Adrenal gland (tissue), 12 donors: ENCODE measurements around the gene PIK3CB. TPM values are rescaled to one million over a fixed set of nuclear protein-coding genes. Genes with fewer than 3 reads are reported as not detected.

Experiments
- DNase-seq, 7 donors: peaks; one replicate each; pipeline ENCODE4 v3.0.0-alpha.2; 2019 to 2020
- H3K27ac ChIP-seq, 5 donors: fragments of 200-600 bp; sonication (generic) in 4 of 5; 1 replicate in 3 of 5; 2 replicates in 2 of 5; pipeline versions ENCODE4 v1.5.1 to v1.8.0; 2016 to 2020; ENCODE audit warnings: mild to moderate bottlenecking in 1 of 5
- H3K27me3 ChIP-seq: fragments of 200-600 bp; 2 replicates; pipeline ENCODE4 v1.8.0; 2021
- H3K36me3 ChIP-seq, 2 donors: fragments of 200-600 bp; replicated peaks in 1 of 2; 1 replicate in 1 of 2; 2 replicates in 1 of 2; pipeline versions ENCODE4 v1.5.1 to v1.8.0; 2018 to 2022
- H3K4me1 ChIP-seq, 2 donors: fragments of 200-600 bp; replicated peaks in 1 of 2; 1 replicate in 1 of 2; 2 replicates in 1 of 2; pipeline versions ENCODE4 v1.5.1 to v1.8.0; 2018 to 2021
- H3K4me3 ChIP-seq, 4 donors: fragments of 200-600 bp; sonication (generic) in 3 of 4; one replicate each; pipeline ENCODE4 v1.5.1; 2016 to 2018
- H3K9me3 ChIP-seq, 3 donors: fragments of 200-600 bp; sonication (generic) in 1 of 3; replicated peaks in 1 of 3; 1 replicate in 2 of 3; 2 replicates in 1 of 3; pipeline versions ENCODE4 v1.5.1 to v1.8.0; 2016 to 2021
- CTCF ChIP-seq, 6 experiments: fragments of 450-650 bp in 4 of 6; fragments of 200-600 bp in 2 of 6; sonication (generic) in 1 of 6; IDR thresholded peaks; 1 replicate in 5 of 6; 2 replicates in 1 of 6; pipeline versions ENCODE4 v1.5.1 to v1.8.0; 2016 to 2021; ENCODE audit warnings: antibody characterized with exemption in 6 of 6, mild to moderate bottlenecking in 2 of 6, moderate library complexity in 1 of 6
- POLR2A ChIP-seq, 2 donors: fragments of 450-650 bp; IDR thresholded peaks; one replicate each; pipeline ENCODE4 v1.6.1; 2017; ENCODE audit warnings: antibody characterized with exemption in 2 of 2, mild to moderate bottlenecking in 2 of 2, moderate library complexity in 1 of 2
- WGBS, 4 donors: extraction: QIAGEN DNeasy Blood & Tissue Kit in 2 of 4; methylation state at CpG; one replicate each; pipeline versions ENCODE4 v1.1.5 to v1.1.7; 2013 to 2017; 5-methylcytosine and 5-hydroxymethylcytosine counted together
- intact Hi-C, 2 donors: fragments of 100-400 bp; cut with DNase I; formaldehyde crosslinking; loops; one replicate each; pipeline versions ENCODE4 v1.14.1 to v1.15.0; 2022 to 2023
- polyA plus RNA-seq, 3 donors: library from polyadenylated mRNA; stranded (reverse); fragments of 200-250 nt in 2 of 3; fragments of 350-450 nt in 1 of 3; fragmentation: Illumina TruSeq in 1 of 3; extraction: RNeasy Lipid Tissue Mini Kit (QIAGEN cat#74804) in 1 of 3; gene quantifications; one replicate each; pipeline ENCODE4 v1.2.3, GENCODE V29; 2013 to 2014
- total RNA-seq, 9 donors: library from RNA; depleted of rRNA in 4 of 9; stranded (reverse); fragments of >200 nt in 4 of 9; fragments of 120-200 nt in 1 of 9; fragmentation: NEBNext Ultra II Directional in 1 of 9; extraction: Animal tissue kit (Norgen Biotek cat#: 25700) in 1 of 9; gene quantifications; one replicate each; pipeline versions ENCODE4 v1.1.0 to v1.2.4, GENCODE V29; 2013 to 2023
- donor health status: healthy with polysubstance abuse.
- donor health status: Bipolar disorder and iron deficiency.
- donor health status: DM: yes; HTN: yes; CAD: no.
- donor health status: DM: no; HTN: no; CAD: no.
- donor health status: DM: no; HTN: no; CAD: no.
- donor health status: DM: yes; HTN: yes; CAD: no.

Gene PIK3CB
- total and polyA plus RNA-seq, 12 donors: 4.6 to 26.0 (median 15.5) TPM

GRCh38 chr3:138668107-138668506 lies 166.6 kb downstream of the PIK3CB start:
- no peaks in the 10 kb centered on the region for H3K36me3 ChIP-seq
- no peaks in the 10 kb centered on the region for H3K27me3 ChIP-seq
- WGBS, 4 donors: 65 to 92% (median 73%) methylated on average over 1 of the region's 1 CpG
- DNase-seq: no peak
- intact Hi-C loops: no loop called here
- no peaks in the 10 kb centered on the region for H3K4me1 ChIP-seq
- H3K9me3 ChIP-seq: no peaks in the 10 kb centered on the region
- no peak overlapping the region for H3K27ac ChIP-seq
- TF ChIP-seq POLR2A (IDR thresholded peaks at IDR 0.05): no peak
- TF ChIP-seq CTCF (IDR thresholded peaks at IDR 0.05): no peak
- H3K4me3 ChIP-seq: no peak overlapping the region

- 67 to 90% (median 74%) methylated on average over 2 of the region's 2 CpGs for WGBS, 4 donors
- DNase-seq: no peak
- H3K9me3 ChIP-seq: no peaks in the 10 kb centered on the region
- H3K27ac ChIP-seq: no peak overlapping the region
- H3K4me1 ChIP-seq: no peaks in the 10 kb centered on the region
- no peaks in the 10 kb centered on the region for H3K27me3 ChIP-seq
- H3K36me3 ChIP-seq: peaks cover 0 to 10% of the 10 kb centered on the region in 2 donors
- H3K4me3 ChIP-seq: no peak overlapping the region
- TF ChIP-seq CTCF (IDR thresholded peaks at IDR 0.05) (no peak), POLR2A (IDR thresholded peaks at IDR 0.05) (no peak)
- intact Hi-C loops: no loop called here
Observed at GRCh38 chr3:138657508-138657907, 177.2 kb downstream of the PIK3CB start.

DNA sequence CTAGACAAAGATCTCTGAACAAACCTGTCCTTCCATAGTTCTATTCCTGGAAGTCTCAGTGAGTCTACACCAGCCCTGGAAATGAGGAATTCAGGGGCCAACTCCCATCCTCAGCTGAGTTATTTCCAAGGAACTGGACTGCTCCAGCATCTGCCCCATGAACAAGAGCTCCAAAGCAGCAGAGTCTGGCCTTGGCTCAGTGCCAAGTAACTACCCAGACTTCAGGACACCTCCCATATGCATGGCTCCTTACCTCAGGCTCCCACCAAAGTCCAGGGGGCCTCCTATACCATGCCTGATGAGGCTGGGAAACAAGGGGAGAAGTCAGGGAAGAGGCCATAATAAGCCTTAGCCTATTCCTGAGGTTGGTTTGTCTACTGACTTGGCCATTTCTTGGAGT lies 181.2 kb downstream of the PIK3CB start:
- intact Hi-C loops: no loop called here
- H3K27ac ChIP-seq: no peak overlapping the region
- H3K9me3 ChIP-seq: no peaks in the 10 kb centered on the region
- no peaks in the 10 kb centered on the region for H3K27me3 ChIP-seq
- no peak overlapping the region for H3K4me3 ChIP-seq
- no peak for TF ChIP-seq POLR2A (IDR thresholded peaks at IDR 0.05)
- TF ChIP-seq CTCF (IDR thresholded peaks at IDR 0.05): no peak
- H3K4me1 ChIP-seq: no peaks in the 10 kb centered on the region
- H3K36me3 ChIP-seq: peaks cover 0 to 20% of the 10 kb centered on the region in 2 donors
- peak in 2 of 7 donors; percentile 6 to 13 for DNase-seq

GRCh38 chr3:138649134-138649533 lies 185.6 kb downstream of the PIK3CB start:
- H3K27ac ChIP-seq: no peak overlapping the region
- no peak for DNase-seq
- H3K4me1 ChIP-seq: no peaks in the 10 kb centered on the region
- peaks cover 0 to 9% (median 0%) of the 10 kb centered on the region in 3 donors for H3K9me3 ChIP-seq
- H3K27me3 ChIP-seq: no peaks in the 10 kb centered on the region
- H3K36me3 ChIP-seq: peaks cover 0 to 10% of the 10 kb centered on the region in 2 donors
- no peak overlapping the region for H3K4me3 ChIP-seq
- TF ChIP-seq POLR2A (IDR thresholded peaks at IDR 0.05): no peak
- TF ChIP-seq CTCF (IDR thresholded peaks at IDR 0.05): no peak
- intact Hi-C loops: no loop called here
- 93 to 99% (median 96%) methylated on average over 3 to 5 of the region's 5 CpGs for WGBS, 4 donors
